ENCODE results near the gene MESP1. TPM values are rescaled to one million over a fixed set of nuclear protein-coding genes. Genes with fewer than 3 reads are reported as not detected.

MESP1 gene
- total RNA-seq, 1 experiment from 2014 or later, result 8.8 TPM

DNA sequence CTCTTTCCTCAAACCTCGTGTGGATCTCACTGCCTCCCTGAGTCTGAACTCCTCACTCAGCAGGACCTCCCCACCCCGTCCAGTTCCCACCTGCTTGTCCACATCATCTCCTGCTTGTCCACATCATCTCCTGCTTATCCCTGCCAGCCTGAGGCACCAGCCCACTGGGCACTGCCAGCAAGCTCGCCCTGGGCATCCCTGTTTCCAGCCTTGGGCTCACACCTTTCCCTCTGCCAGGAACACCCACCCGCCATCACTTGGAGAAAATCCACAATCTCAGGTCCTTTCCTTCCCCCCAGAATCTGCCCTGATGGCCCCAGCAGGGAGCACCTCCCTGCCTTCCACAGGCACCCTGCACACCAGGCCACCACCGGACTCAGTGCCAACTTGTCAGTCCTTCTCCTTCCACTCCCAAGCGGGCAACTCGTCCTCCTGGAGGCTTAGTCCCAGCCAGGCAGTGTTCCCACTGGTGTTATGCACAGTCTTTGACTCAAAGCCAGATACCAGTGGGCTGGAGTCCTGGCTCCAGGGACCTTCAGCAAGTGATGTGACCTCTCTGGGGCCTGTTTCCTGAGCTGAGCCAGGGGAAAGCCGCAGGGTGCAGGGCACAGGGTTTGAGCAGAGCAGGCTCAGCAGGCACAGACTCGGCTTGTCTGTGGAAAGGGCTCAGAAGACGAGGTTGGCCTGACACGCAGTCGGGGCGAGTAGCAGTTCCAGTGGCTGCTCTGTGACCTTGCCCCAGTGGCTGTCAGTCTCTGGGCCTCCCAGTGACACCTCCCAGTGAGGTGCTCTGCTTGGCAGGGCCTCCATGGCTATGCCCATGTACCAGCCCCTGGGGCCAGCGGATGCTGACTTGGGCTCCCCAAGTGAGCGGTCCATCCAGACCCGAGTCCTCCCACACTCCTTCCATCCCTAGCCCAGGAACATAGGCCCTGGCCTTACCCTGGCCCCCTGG is 15.6 kb upstream of the MESP1 start:
- no peaks in the 10 kb centered on the region for H3K36me3 ChIP-seq (ENCODE audit: control insufficient read depth in 1 of 2, insufficient read depth in 2 of 2, low read length in 2 of 2)
- intact Hi-C loops (cut with micrococcal nuclease), result no loop called here
- H4K20me1 ChIP-seq (ENCODE audit: insufficient read depth), result no peaks in the 10 kb centered on the region
- no peak overlapping the region for H3K9ac ChIP-seq (ENCODE audit: low read length)
- no peak for DNase-seq (ENCODE audit: low read depth, low spot score)
- ATAC-seq, result 0 out of 2 replicates have a peak, but pooled peaks have one; percentile 23
- H3K9me3 ChIP-seq (ENCODE audit: control insufficient read depth in 1 of 2, insufficient read depth in 1 of 2, low read depth in 1 of 2, low read length in 2 of 2), result no peaks in the 10 kb centered on the region
- no peak overlapping the region for H2AFZ ChIP-seq (ENCODE audit: low read depth, low read length, poor library complexity, severe bottlenecking)
- ChIA-PET POLR2A (interaction anchor here (1.5 kb wide), 1 partner anchor 16 kb away, joined by 4 read pairs; the partner anchor contains the start of gene MESP1), RAD21 (ENCODE audit: low non-redundant PET in 1 of 2, low total read pairs in 2 of 2, uncharacterized antibody in 2 of 2, unreplicated experiment in 2 of 2) (no interaction called here), CTCF (interaction anchor here (1.0 kb wide), 1 partner anchor 108 kb away, joined by 3 read pairs; no protein-coding TSS in a partner anchor)
- H3K27me3 ChIP-seq (ENCODE audit: insufficient read depth, low read length), result no peaks in the 10 kb centered on the region
- no peak overlapping the region for H3K27ac ChIP-seq (ENCODE audit: low read depth, low read length)
- no TSS peak for BruUV-seq (replicated peaks)
- H3K79me2 ChIP-seq (ENCODE audit: insufficient read depth, low read length), result no peaks in the 10 kb centered on the region
- H3K9me2 ChIP-seq (ENCODE audit: insufficient read depth), result no peaks in the 10 kb centered on the region
- peaks cover 0 to 9% of the 10 kb centered on the region in 2 experiments; a peak in 1 of 4 replicates for H3K4me1 ChIP-seq (ENCODE audit: control insufficient read depth in 1 of 2, insufficient read depth in 2 of 2, low read length in 2 of 2)
- H3K4me3 ChIP-seq (replicated peaks in 1 of 2; ENCODE audit: low read depth in 1 of 2, low read length in 2 of 2), result no peak overlapping the region
- TF ChIP-seq CEBPB (IDR thresholded peaks at IDR 0.05; ENCODE audit: low read depth) (no peak), POLR2AphosphoS5 (IDR thresholded peaks at IDR 0.05; ENCODE audit: low read depth, low read length) (no peak), EGR1 (IDR thresholded peaks at IDR 0.05; ENCODE audit: low read depth) (no peak), ELF1 (IDR thresholded peaks at IDR 0.05; ENCODE audit: borderline replicate concordance, low read depth) (no peak), ZFX (IDR thresholded peaks at IDR 0.05) (no peak), JUND (IDR thresholded peaks at IDR 0.05) (no peak), CBX3 (IDR thresholded peaks at IDR 0.05; ENCODE audit: low read depth) (no peak), ZNF274 (IDR thresholded peaks at IDR 0.05; ENCODE audit: low read depth, low read length) (no peak), SRF (IDR thresholded peaks at IDR 0.05; ENCODE audit: low read depth) (no peak), EZH2phosphoT487 (IDR thresholded peaks at IDR 0.05; ENCODE audit: borderline replicate concordance) (no peak), POLR2A (IDR thresholded peaks at IDR 0.05; ENCODE audit: borderline replicate concordance, extremely low read depth, insufficient read depth, insufficient read length) (no peak), SIN3A (IDR thresholded peaks at IDR 0.05; ENCODE audit: low read depth) (no peak), EZH2 (IDR thresholded peaks at IDR 0.05) (no peak), RAD21 (IDR thresholded peaks at IDR 0.05; ENCODE audit: low read depth) (no peak), FOSL1 (IDR thresholded peaks at IDR 0.05; ENCODE audit: low read depth) (no peak)
- TF ChIP-seq, protein P1, sequence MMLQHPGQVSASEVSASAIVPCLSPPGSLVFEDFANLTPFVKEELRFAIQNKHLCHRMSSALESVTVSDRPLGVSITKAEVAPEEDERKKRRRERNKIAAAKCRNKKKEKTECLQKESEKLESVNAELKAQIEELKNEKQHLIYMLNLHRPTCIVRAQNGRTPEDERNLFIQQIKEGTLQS (IDR thresholded peaks at IDR 0.05), result no peak
- TF ChIP-seq, protein P2, sequence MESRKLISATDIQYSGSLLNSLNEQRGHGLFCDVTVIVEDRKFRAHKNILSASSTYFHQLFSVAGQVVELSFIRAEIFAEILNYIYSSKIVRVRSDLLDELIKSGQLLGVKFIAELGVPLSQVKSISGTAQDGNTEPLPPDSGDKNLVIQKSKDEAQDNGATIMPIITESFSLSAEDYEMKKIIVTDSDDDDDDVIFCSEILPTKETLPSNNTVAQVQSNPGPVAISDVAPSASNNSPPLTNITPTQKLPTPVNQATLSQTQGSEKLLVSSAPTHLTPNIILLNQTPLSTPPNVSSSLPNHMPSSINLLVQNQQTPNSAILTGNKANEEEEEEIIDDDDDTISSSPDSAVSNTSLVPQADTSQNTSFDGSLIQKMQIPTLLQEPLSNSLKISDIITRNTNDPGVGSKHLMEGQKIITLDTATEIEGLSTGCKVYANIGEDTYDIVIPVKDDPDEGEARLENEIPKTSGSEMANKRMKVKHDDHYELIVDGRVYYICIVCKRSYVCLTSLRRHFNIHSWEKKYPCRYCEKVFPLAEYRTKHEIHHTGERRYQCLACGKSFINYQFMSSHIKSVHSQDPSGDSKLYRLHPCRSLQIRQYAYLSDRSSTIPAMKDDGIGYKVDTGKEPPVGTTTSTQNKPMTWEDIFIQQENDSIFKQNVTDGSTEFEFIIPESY (IDR thresholded peaks at IDR 0.05; ENCODE audit: extremely low read depth, insufficient replicate concordance, low read length), result no peak
- TF ChIP-seq, protein P3, sequence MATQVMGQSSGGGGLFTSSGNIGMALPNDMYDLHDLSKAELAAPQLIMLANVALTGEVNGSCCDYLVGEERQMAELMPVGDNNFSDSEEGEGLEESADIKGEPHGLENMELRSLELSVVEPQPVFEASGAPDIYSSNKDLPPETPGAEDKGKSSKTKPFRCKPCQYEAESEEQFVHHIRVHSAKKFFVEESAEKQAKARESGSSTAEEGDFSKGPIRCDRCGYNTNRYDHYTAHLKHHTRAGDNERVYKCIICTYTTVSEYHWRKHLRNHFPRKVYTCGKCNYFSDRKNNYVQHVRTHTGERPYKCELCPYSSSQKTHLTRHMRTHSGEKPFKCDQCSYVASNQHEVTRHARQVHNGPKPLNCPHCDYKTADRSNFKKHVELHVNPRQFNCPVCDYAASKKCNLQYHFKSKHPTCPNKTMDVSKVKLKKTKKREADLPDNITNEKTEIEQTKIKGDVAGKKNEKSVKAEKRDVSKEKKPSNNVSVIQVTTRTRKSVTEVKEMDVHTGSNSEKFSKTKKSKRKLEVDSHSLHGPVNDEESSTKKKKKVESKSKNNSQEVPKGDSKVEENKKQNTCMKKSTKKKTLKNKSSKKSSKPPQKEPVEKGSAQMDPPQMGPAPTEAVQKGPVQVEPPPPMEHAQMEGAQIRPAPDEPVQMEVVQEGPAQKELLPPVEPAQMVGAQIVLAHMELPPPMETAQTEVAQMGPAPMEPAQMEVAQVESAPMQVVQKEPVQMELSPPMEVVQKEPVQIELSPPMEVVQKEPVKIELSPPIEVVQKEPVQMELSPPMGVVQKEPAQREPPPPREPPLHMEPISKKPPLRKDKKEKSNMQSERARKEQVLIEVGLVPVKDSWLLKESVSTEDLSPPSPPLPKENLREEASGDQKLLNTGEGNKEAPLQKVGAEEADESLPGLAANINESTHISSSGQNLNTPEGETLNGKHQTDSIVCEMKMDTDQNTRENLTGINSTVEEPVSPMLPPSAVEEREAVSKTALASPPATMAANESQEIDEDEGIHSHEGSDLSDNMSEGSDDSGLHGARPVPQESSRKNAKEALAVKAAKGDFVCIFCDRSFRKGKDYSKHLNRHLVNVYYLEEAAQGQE (IDR thresholded peaks at IDR 0.05; ENCODE audit: low read depth), result no peak
- TF ChIP-seq, protein P4, sequence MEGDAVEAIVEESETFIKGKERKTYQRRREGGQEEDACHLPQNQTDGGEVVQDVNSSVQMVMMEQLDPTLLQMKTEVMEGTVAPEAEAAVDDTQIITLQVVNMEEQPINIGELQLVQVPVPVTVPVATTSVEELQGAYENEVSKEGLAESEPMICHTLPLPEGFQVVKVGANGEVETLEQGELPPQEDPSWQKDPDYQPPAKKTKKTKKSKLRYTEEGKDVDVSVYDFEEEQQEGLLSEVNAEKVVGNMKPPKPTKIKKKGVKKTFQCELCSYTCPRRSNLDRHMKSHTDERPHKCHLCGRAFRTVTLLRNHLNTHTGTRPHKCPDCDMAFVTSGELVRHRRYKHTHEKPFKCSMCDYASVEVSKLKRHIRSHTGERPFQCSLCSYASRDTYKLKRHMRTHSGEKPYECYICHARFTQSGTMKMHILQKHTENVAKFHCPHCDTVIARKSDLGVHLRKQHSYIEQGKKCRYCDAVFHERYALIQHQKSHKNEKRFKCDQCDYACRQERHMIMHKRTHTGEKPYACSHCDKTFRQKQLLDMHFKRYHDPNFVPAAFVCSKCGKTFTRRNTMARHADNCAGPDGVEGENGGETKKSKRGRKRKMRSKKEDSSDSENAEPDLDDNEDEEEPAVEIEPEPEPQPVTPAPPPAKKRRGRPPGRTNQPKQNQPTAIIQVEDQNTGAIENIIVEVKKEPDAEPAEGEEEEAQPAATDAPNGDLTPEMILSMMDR (IDR thresholded peaks at IDR 0.05 in 2 of 3, conservative IDR thresholded peaks at IDR 0.05 in 1 of 3; ENCODE audit: borderline replicate concordance in 1 of 3, insufficient read depth in 1 of 3, low read depth in 2 of 3, low read length in 2 of 3), result no peak
- TF ChIP-seq, protein P5, sequence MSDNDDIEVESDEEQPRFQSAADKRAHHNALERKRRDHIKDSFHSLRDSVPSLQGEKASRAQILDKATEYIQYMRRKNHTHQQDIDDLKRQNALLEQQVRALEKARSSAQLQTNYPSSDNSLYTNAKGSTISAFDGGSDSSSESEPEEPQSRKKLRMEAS (IDR thresholded peaks at IDR 0.05), result no peak
- no peak overlapping the region for H3K4me2 ChIP-seq (ENCODE audit: low read length)
